Pancreas (tissue), 10 donors: Measurements from ENCODE around the gene KAT6B. TPM values are rescaled to one million over a fixed set of nuclear protein-coding genes. Genes with fewer than 3 reads are reported as not detected.

ENCODE experiments used
- ATAC-seq, 4 donors: fragments of 200-7000 bp; cut with Tn5 transposase; one replicate each; pipeline versions ENCODE4 v1.8.0 to v1.9.1; 2020; ENCODE audit warnings: mild to moderate bottlenecking in 4 of 4, moderate library complexity in 4 of 4
- DNase-seq, 6 donors: peaks; one replicate each; pipeline ENCODE4 v3.0.0-alpha.2; 2020
- FAIRE-seq: peaks from 2 replicates; lab custom pipeline; 2012; peaks lifted over from hg19 to GRCh38; lab: Jason Lieb, UNC
- H3K27ac ChIP-seq, 4 donors: fragments of 200-600 bp; sonication (generic); 1 replicate in 3 of 4; 2 replicates in 1 of 4; pipeline versions ENCODE4 v1.5.0 to v1.8.0; 2020
- H3K27me3 ChIP-seq, 4 donors: fragments of 200-600 bp; one replicate each; pipeline ENCODE4 v1.8.0; 2021
- H3K36me3 ChIP-seq, 3 donors: fragments of 200-600 bp; sonication (generic) in 1 of 3; one replicate each; pipeline versions ENCODE4 v1.5.0 to v1.8.0; 2020 to 2021
- H3K4me1 ChIP-seq, 3 donors: fragments of 200-600 bp; one replicate each; pipeline ENCODE4 v1.8.0; 2021
- H3K4me3 ChIP-seq, 4 donors: fragments of 200-600 bp; sonication (generic) in 2 of 4; one replicate each; pipeline versions ENCODE4 v1.5.0 to v1.8.0; 2020 to 2021
- H3K9me3 ChIP-seq, 4 donors: fragments of 200-600 bp; one replicate each; pipeline ENCODE4 v1.8.0; 2021
- CTCF ChIP-seq, 4 donors: fragments of 200-600 bp; sonication (generic) in 3 of 4; IDR thresholded peaks; one replicate each; pipeline versions ENCODE4 v1.5.0 to v1.8.0; 2021; ENCODE audit warnings: antibody characterized with exemption in 4 of 4
- WGBS, 2 donors: extraction: QIAGEN DNeasy Blood & Tissue Kit; methylation state at CpG; one replicate each; pipeline ENCODE4 v1.1.7; 2013; 5-methylcytosine and 5-hydroxymethylcytosine counted together
- intact Hi-C, 3 donors: fragments of 100-400 bp; cut with DNase I; formaldehyde crosslinking; loops; one replicate each; pipeline versions ENCODE4 v1.11.1 to v1.14.2; 2022
- polyA plus RNA-seq, 2 donors: library from polyadenylated mRNA; stranded (reverse); fragments of 200-250 nt; gene quantifications; one replicate each; pipeline ENCODE4 v1.2.3, GENCODE V29; 2013
- total RNA-seq, 6 donors: library from RNA; stranded (reverse); fragmentation: NEBNext Ultra II Directional in 4 of 6; extraction: Animal tissue kit (Norgen Biotek cat#: 25700) in 4 of 6; gene quantifications; one replicate each; pipeline versions ENCODE4 v1.2.1 to v1.2.4, GENCODE V29; 2021 to 2023
- donor health status: healthy with polysubstance abuse.
- donor health status: DM: no; HTN: no; CAD: no; lungs with moderate emphysema.
- donor health status: DM: no; HTN: no; CAD: no.
- donor health status: control.
- donor health status: control.
- donor health status: Bipolar disorder and iron deficiency.
- donor health status: DM: yes; HTN: yes; CAD: no.
- donor health status: DM: no; HTN: no; CAD: no.
- donor health status: DM: no; HTN: no; CAD: no.
- donor health status: DM: yes; HTN: yes; CAD: no.

Gene KAT6B
- total and polyA plus RNA-seq, 8 donors = 7.6 to 28.6 (median 18.1) TPM

DNA sequence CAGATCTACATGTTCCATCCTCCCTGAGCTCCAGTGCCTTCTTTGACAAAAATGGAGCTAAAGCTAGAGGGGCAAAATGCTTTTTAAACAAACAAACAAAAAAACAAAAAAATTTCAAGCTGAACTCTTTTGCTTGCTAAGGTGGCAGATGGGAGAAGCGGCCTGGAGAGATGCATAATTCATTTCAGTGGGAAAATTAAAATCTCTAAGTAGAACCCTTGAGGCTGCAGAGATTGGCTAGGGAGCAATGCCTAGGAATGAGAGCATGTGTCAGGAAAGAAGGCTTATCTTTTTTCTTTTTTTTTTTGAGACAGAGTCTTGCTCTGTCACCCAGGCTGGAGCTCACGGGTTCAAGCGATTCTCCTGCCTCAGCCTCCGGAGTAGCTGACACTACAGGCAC, 238.7 kb downstream of the KAT6B start:
- DNase-seq (no peak), FAIRE-seq (no peak), ATAC-seq (no peak)
- no peaks in the 10 kb centered on the region for H3K36me3 ChIP-seq
- no peaks in the 10 kb centered on the region for H3K4me1 ChIP-seq
- no peaks in the 10 kb centered on the region for H3K27me3 ChIP-seq
- H3K27ac ChIP-seq = no peak overlapping the region
- H3K4me3 ChIP-seq = no peak overlapping the region
- intact Hi-C loops = no loop called here
- H3K9me3 ChIP-seq = no peaks in the 10 kb centered on the region
- 92 to 94% methylated on average over 4 of the region's 4 CpGs for WGBS, 2 donors
- TF ChIP-seq CTCF (IDR thresholded peaks at IDR 0.05) = no peak

- H3K4me1 ChIP-seq = no peaks in the 10 kb centered on the region
- ATAC-seq (no peak), FAIRE-seq (no peak), DNase-seq (no peak)
- H3K27ac ChIP-seq = no peak overlapping the region
- H3K9me3 ChIP-seq = no peaks in the 10 kb centered on the region
- intact Hi-C loops = no loop called here
- no peaks in the 10 kb centered on the region for H3K36me3 ChIP-seq
- WGBS, 2 donors = 95 to 96% methylated on average over 5 of the region's 5 CpGs
- no peaks in the 10 kb centered on the region for H3K27me3 ChIP-seq
- no peak overlapping the region for H3K4me3 ChIP-seq
- no peak for TF ChIP-seq CTCF (IDR thresholded peaks at IDR 0.05)
These were observed 239.9 kb downstream of the KAT6B start for GRCh38 chr10:75066271-75066670.

DNA sequence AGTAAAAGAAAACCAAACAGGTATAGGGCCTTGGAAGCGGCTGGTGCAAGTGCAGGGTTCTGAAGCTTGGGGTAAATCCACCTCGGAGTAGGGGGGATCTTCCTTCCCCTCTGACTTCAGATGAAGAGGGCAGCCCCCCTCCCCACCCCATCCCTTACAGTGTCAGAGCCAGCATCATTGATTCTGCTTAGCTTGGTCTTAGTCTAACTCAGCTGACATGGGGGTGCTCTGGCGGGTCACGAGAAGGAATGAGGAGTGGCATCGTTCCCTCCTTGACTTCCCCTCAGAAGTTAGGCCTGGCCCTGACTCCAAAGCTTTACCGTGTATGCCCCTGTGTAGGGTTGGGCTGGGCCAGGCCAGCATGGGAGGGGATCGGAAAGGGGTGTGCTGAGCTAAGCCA, 240.9 kb downstream of the KAT6B start:
- no peak for TF ChIP-seq CTCF (IDR thresholded peaks at IDR 0.05)
- intact Hi-C loops = no loop called here
- no peaks in the 10 kb centered on the region for H3K36me3 ChIP-seq
- no peak overlapping the region for H3K4me3 ChIP-seq
- whole genome bisulfite sequencing, 2 donors = 88 to 96% methylated on average over 7 of the region's 7 CpGs
- ATAC-seq = no peak
- no peaks in the 10 kb centered on the region for H3K4me1 ChIP-seq
- no peak overlapping the region for H3K27ac ChIP-seq
- FAIRE-seq = no peak
- no peaks in the 10 kb centered on the region for H3K27me3 ChIP-seq
- no peak for DNase-seq
- H3K9me3 ChIP-seq = no peaks in the 10 kb centered on the region

DNA sequence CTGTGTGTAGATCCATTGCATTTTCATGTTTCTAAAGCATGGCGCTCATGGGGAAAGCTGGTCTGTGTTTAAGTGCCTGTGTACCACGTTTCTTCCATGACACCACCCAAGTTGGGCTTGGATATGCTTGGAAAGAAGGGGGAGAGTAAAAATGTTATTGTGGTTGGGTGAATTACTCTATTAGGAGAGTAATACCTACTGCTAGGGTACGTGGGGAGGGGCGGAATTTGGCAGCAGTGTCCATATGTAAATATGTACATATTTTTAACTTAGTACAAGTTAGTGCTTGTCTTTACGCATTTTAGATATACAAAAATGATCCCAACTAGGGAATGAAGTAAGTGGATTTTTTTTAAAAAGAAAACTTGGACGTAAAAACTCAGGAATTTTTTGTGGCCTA, 242.1 kb downstream of the KAT6B start:
- intact Hi-C loops = no loop called here
- DNase-seq (no peak), ATAC-seq (no peak), FAIRE-seq (no peak)
- no peaks in the 10 kb centered on the region for H3K4me1 ChIP-seq
- H3K36me3 ChIP-seq = no peaks in the 10 kb centered on the region
- 60 to 81% methylated on average over 6 of the region's 6 CpGs for WGBS, 2 donors
- no peak overlapping the region for H3K4me3 ChIP-seq
- no peaks in the 10 kb centered on the region for H3K9me3 ChIP-seq
- H3K27ac ChIP-seq = no peak overlapping the region
- no peaks in the 10 kb centered on the region for H3K27me3 ChIP-seq
- no peak for TF ChIP-seq CTCF (IDR thresholded peaks at IDR 0.05)

DNA sequence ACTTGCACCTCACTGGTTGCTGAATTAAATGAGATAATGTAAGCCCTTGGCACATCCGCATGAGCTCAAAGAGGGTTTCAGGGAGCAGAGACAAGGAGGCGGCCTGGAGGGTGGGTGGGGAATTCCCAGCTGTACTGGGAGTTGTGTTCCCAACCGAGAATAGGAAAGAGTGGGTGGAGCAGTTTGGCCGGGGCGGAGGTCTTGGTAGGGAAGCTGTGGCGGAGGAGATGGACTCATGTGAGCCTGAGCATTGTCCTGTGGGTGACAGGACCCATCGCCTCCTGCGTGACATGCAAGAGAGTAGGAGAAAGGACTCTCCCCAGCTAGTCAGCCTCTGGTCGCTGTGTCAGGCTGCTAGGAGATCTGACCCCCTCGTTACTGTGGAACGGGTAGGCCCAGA, 244.1 kb downstream of the KAT6B start:
- H3K27me3 ChIP-seq = no peaks in the 10 kb centered on the region
- intact Hi-C loops = no loop called here
- H3K9me3 ChIP-seq = no peaks in the 10 kb centered on the region
- 87 to 93% methylated on average over 11 of the region's 11 CpGs for WGBS, 2 donors
- FAIRE-seq (no peak), ATAC-seq (no peak), DNase-seq (no peak)
- H3K4me3 ChIP-seq = no peak overlapping the region
- TF ChIP-seq CTCF (IDR thresholded peaks at IDR 0.05) = no peak
- H3K4me1 ChIP-seq = no peaks in the 10 kb centered on the region
- H3K27ac ChIP-seq = no peak overlapping the region
- no peaks in the 10 kb centered on the region for H3K36me3 ChIP-seq
